Measurements from ENCODE around the gene ZDHHC16.

ZDHHC16 gene

GRCh38 chr10:97459933-97460332 is 14.0 kb downstream of the ZDHHC16 start:
- no peak for DNase-seq (ENCODE audit: low read depth, low spot score)
- TF ChIP-seq, protein P1, sequence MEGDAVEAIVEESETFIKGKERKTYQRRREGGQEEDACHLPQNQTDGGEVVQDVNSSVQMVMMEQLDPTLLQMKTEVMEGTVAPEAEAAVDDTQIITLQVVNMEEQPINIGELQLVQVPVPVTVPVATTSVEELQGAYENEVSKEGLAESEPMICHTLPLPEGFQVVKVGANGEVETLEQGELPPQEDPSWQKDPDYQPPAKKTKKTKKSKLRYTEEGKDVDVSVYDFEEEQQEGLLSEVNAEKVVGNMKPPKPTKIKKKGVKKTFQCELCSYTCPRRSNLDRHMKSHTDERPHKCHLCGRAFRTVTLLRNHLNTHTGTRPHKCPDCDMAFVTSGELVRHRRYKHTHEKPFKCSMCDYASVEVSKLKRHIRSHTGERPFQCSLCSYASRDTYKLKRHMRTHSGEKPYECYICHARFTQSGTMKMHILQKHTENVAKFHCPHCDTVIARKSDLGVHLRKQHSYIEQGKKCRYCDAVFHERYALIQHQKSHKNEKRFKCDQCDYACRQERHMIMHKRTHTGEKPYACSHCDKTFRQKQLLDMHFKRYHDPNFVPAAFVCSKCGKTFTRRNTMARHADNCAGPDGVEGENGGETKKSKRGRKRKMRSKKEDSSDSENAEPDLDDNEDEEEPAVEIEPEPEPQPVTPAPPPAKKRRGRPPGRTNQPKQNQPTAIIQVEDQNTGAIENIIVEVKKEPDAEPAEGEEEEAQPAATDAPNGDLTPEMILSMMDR (IDR thresholded peaks at IDR 0.05; ENCODE audit: low read depth, low read length) = no peak
- no peak overlapping the region for H3K4me3 ChIP-seq (ENCODE audit: low read depth, low read length)
- in situ Hi-C loops (cut with HindIII; ENCODE audit: low sequenced_read_pairs) = no loop called here

DNA sequence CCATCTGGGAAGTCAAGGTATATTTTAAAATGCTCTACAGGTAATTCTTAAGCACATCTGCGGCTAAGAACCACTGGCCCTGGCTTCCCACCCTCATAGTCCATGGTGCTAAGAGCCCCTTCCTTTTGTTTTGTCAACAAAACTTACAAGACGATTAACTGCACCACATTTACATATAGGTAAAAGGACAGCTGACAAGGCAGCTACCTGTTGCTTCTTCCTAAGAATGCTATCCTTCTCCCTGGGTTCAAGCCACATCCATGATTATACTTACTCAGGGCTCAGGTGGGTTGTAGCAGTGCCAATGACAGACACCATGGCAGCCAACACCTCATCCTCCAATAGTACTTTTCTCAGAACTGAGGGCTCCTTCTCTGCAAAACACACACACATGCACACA is 16.3 kb downstream of the ZDHHC16 start:
- in situ Hi-C loops (cut with HindIII; ENCODE audit: low sequenced_read_pairs) = no loop called here
- no peak for DNase-seq (ENCODE audit: low read depth, low spot score)

DNA sequence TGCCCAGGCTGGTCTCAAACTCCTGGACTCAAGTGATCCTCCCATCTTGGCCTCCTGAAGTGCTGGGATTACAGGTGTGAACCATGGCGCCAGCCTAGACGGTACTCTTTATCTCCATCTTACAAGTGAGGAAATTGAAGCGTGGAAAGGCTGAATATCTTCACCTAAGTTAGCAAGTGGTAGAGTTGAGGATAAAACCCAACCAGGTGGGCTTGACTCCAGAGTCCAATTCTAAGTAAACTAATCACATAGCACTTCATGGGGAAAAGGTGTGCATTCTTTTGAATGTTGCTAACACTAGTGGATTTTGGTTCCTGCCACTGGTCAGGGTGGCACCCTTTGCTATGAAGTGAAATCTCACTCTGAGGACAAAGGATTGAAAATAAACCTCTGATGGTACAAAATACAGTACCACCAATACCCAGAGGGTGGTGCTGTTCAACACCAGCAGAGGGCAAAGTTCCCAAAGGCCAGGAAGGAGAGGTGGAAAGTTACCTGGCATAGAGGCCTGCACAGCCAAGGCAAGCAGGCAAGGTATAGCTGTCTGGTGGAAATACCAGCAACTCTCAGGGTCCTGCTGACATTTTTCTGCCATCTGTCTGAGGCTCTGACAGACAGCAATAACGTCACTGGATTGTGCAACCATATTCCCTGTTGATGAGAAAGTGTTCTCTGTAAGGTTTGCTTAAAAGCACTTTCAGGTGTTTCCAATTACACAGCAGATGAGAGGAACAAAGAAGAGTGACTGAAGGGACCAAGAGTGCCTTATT is 17.6 kb downstream of the ZDHHC16 start:
- in situ Hi-C loops (cut with HindIII; ENCODE audit: low sequenced_read_pairs) = no loop called here
- peak; percentile 43 for DNase-seq (ENCODE audit: low read depth, low spot score)

More for the DNA sequence above, 16.3 kb downstream of the ZDHHC16 start:
- TF ChIP-seq, protein P1 (IDR thresholded peaks at IDR 0.05; ENCODE audit: low read depth, low read length) = no peak
- no peak overlapping the region for H3K4me3 ChIP-seq (ENCODE audit: low read depth, low read length)

DNA sequence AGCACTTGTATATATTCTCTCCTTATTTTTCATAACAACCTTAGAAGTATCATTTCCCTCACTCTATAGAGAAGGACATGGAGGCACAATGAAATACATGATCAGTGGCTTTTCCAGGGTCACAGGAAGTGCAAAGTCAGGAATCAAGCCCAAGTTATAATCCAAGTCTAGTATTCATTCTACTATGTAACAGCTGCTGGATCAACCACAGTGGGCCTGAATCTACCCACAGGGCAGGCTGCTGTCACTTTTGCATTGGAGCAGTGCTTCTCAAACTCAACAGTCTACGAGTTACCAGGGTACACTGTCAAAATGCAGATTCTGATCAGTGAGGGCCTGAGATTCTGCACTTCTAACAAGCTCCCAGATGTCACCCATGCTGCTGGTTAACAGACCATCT is 18.3 kb downstream of the ZDHHC16 start:
- no peak overlapping the region for H3K4me3 ChIP-seq (ENCODE audit: low read depth, low read length)
- TF ChIP-seq, protein P1 (IDR thresholded peaks at IDR 0.05; ENCODE audit: low read depth, low read length) = no peak
- in situ Hi-C loops (cut with HindIII; ENCODE audit: low sequenced_read_pairs) = no loop called here
- no peak for DNase-seq (ENCODE audit: low read depth, low spot score)

More for the DNA sequence above, 17.6 kb downstream of the ZDHHC16 start:
- TF ChIP-seq, protein P1 (IDR thresholded peaks at IDR 0.05; ENCODE audit: low read depth, low read length) = peak; percentile 80
- H3K4me3 ChIP-seq (ENCODE audit: low read depth, low read length) = no peak overlapping the region

GRCh38 chr10:97465982-97466381 is 20.0 kb downstream of the ZDHHC16 start:
- TF ChIP-seq, protein P1 (IDR thresholded peaks at IDR 0.05; ENCODE audit: low read depth, low read length) = no peak
- in situ Hi-C loops (cut with HindIII; ENCODE audit: low sequenced_read_pairs) = no loop called here

DNA sequence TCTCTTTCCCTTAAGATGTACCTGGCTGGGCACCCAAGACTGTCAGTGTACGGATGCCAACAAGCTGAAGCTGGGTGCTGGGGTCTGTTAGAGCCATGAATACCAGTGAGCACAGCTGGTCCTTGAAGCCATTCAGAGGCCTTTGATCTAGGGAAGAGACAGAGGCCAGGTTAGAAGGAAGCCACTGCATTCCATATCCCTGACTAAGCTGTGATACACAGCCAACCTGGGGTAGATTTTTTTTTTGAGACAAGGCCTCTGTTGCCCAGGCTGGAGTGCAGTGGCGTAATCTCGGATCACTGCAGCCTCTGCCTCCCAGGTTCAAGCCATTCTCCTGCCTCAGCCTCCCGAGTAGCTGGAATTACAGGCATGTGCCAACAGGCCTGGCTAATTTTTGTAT is 20.8 kb downstream of the ZDHHC16 start:
- TF ChIP-seq, protein P1 (IDR thresholded peaks at IDR 0.05; ENCODE audit: low read depth, low read length) = no peak
- no peak for DNase-seq (ENCODE audit: low read depth, low spot score)
- H3K4me3 ChIP-seq (ENCODE audit: low read depth, low read length) = no peak overlapping the region
- in situ Hi-C loops (cut with HindIII; ENCODE audit: low sequenced_read_pairs) = no loop called here

More at GRCh38 chr10:97465982-97466381, 20.0 kb downstream of the ZDHHC16 start:
- DNase-seq (ENCODE audit: low read depth, low spot score) = no peak
- no peak overlapping the region for H3K4me3 ChIP-seq (ENCODE audit: low read depth, low read length)
